ENCODE data around the gene EYA4.

The EYA4 gene

GRCh38 chr6:133463790-133464189 lies 222.6 kb downstream of the EYA4 start:
- DNase-seq: no peak

GRCh38 chr6:133466680-133467079 lies 225.5 kb downstream of the EYA4 start:
- no peak for DNase-seq

GRCh38 chr6:133467231-133467981 lies 226.2 kb downstream of the EYA4 start:
- DNase-seq: no peak

DNA sequence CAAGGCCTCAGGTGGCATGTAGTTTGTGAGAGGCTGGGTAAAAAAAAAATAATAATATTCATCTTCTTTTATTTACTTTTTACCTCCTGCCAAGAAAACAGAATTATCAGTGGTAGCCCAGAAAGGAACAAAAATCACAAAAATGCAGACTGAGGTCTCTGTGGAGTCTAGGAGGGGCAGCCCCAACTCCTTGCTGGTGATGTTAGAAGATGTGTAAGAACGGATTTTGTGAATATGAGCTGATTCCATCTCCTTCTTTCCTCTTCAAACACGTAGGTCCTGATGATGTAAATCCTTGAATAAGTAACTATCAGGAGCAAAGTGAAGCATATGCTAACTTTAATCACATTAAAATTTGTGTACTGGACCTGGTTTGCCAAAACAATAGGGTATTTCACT lies 226.8 kb downstream of the EYA4 start:
- no peak for DNase-seq

DNA sequence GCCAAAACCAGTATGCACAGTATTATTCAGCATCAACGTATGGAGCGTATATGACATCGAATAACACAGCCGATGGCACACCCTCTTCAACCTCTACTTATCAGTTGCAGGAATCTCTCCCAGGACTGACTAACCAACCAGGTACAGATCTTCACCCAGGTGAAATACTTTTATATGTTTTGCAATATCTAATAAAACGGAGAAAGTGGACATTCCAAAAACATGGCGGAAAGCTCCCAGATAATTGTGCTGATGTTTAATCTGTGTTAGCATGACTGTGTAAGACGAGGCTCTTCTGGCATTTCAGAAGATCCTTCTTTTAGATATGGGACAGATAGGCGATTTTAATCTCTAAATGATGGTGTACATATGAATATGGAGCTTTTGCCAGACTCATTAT lies 227.4 kb downstream of the EYA4 start:
- DNase-seq: no peak

DNA sequence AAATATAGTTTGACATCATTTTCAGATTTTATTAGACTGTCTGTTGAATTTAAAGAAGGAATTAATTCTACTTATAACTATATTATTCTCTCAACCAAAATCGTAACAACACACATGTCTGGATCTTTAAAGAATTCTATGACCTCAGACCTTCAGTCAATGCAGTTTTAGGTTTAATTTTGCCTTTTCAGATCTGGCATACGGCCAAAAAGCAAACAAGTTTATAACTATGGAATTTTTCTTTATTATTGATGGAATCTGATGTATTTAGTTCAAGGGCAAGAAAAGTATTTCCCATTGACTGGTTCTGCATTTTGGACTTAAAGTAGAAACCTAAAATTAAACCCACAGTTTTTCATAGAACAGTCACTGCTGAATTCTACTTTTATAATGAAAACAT lies 233.4 kb downstream of the EYA4 start:
- no peak for DNase-seq

DNA sequence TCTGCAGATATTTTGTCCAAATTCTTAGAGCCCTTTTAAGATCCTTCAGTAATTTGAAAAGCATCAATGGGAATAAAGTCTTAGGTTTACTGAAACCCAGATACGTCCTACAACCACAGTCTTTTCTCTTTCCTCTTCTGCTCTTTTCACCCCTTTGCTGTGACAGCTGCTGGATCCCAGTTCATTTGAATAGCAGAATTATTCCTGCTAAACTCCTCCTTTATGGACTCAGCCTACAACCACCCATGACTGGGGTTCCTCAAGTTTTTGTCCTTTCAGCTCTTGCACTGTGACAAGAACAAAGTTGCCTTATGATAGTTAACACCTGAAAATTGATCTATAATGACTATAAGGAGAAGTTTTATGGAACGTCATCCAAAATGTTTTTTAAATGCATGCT lies 237.5 kb downstream of the EYA4 start:
- no peak for DNase-seq

DNA sequence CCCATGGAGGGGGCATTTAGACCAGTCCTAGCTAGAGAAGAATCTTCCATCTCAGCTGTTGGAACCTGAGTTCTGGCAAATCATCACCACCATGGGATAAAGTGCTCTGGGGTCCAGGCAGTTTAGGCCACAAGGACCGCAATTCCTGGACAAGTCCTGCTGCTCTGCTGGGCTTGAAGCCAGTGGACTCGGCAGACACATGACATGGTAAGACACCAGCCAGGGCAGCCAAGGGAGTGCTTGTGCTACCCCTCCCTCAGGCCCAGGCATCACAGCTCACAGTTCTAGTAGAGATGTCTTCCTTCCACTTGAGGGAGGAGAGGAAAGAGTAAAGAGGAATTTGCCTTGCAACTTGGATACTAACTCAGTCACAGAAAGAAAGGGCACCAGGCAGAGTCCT lies 246.0 kb downstream of the EYA4 start:
- DNase-seq: no peak

- no peak for DNase-seq
Observed at GRCh38 chr6:133495205-133495903, 254.2 kb downstream of the EYA4 start.

- DNase-seq: no peak
Observed at GRCh38 chr6:133499662-133500061, 258.5 kb downstream of the EYA4 start.

GRCh38 chr6:133501675-133502270 lies 260.6 kb downstream of the EYA4 start:
- no peak for DNase-seq

- no peak for DNase-seq
Observed at GRCh38 chr6:133502441-133503335, 261.5 kb downstream of the EYA4 start.

- DNase-seq: no peak
Observed at GRCh38 chr6:133503336-133503729, 262.2 kb downstream of the EYA4 start.

DNA sequence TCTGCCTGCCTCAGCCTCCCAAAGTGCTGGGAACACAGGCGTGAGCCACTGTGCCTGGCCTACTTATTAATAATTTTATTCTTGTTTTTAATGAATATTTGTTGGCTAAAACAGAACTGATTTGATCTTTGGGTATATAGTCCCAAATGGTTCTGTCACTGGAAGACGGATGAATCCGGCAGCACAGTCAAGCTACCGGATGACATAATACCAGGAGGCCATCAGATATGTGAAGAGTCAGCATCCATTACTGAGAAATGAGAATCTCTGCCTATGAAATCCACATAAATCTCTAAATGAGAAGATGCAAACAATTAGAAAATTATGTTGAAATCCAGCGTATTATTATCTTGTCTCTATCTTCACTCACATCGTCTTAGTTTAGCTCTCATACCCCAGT lies 263.0 kb downstream of the EYA4 start:
- no peak for DNase-seq

DNA sequence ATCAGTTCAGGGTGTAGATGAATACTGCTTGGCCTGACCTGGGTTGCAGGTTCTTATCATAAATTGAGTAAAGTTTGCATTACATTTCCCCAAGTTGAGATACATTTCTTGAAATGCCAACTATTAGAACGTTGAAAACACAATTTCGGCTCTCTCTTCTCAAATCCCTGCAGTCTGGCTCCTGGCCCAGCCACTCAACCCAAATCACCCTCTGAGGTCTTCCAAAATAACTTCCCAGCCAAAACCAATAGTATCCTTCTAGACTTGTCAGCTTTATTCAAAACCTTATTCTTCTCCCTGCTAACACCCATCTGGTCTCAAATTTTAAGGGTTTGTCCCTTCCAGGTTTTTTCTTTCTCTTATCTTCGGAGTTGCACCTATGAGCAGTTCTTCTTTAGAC lies 263.6 kb downstream of the EYA4 start:
- no peak for DNase-seq

GRCh38 chr6:133505681-133506080 lies 264.5 kb downstream of the EYA4 start:
- no peak for DNase-seq

GRCh38 chr6:133512410-133513016 lies 271.4 kb downstream of the EYA4 start:
- peak; percentile 4 for DNase-seq

GRCh38 chr6:133523816-133524215 lies 282.7 kb downstream of the EYA4 start:
- no peak for DNase-seq

- DNase-seq: no peak
Observed at GRCh38 chr6:133526436-133526835, 285.3 kb downstream of the EYA4 start.

DNA sequence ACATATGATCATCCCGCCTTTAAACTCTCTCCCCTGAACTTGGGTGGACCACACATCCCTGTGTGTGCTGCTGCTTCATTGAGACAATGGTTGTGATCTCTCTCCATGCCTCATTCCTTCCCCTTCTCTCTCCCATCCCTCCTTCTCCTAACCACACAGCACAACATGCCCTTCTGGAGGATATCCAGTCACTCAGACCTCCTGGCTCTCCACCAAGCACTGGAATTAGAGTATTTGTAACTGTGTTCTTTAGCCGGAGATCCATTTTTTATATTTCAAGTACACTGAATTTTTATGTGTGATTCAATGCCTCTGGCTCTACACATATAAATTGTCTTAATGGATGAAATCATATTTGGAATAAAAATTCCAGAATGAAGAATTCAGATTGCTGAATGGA lies 287.4 kb downstream of the EYA4 start:
- DNase-seq: no peak

GRCh38 chr6:133532908-133533307 lies 291.8 kb downstream of the EYA4 start:
- no peak for DNase-seq

- DNase-seq: no peak
Observed at GRCh38 chr6:133539502-133540259, 298.5 kb downstream of the EYA4 start.
